Sigmoid colon (tissue), 4 donors: Measurements from ENCODE around the gene CSTPP1.

ENCODE experiments used
- EP300 ChIP-seq, 4 donors: sonication (generic); formaldehyde crosslinking; IDR thresholded peaks; one replicate each; pipeline ENCODE4 v1.6.1; 2017; ENCODE audit warnings: antibody characterized with exemption in 4 of 4
- POLR2A ChIP-seq, 2 donors: fragments of 450-650 bp; IDR thresholded peaks; one replicate each; pipeline ENCODE4 v1.6.1; 2016; ENCODE audit warnings: antibody characterized with exemption in 2 of 2, mild to moderate bottlenecking in 2 of 2, moderate library complexity in 2 of 2
- POLR2AphosphoS5 ChIP-seq, 4 donors: sonication (generic); formaldehyde crosslinking; IDR thresholded peaks; one replicate each; pipeline ENCODE4 v1.6.1; 2017; ENCODE audit warnings: antibody characterized with exemption in 4 of 4
- TF ChIP-seq, protein P1 (sequence below), 4 experiments: fragments of 450-650 bp in 3 of 4; fragments of 200-600 bp in 1 of 4; IDR thresholded peaks; one replicate each; pipeline ENCODE4 v1.5.1; 2016 to 2019; ENCODE audit warnings: antibody characterized with exemption in 4 of 4, mild to moderate bottlenecking in 3 of 4, moderate library complexity in 2 of 4

DNA sequence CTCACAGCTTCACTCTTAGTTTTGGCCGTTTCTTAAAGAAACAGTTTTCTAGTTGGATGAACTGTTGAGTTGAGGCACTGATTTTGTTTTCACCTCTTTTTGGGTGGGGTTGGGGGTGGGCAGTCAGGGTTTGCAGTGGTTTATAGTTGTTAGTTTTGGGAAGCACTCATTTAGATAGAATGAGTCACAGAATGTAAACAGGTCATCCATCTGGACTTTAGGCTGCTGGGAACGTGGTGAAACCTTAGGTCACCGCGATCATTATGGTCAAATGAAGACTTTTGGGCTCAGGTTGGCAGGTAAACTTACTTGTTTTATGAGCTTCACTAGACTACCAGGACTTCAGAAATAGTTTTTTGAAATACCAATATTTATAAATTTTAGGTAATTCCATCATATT is 48.4 kb downstream of the CSTPP1 start:
- TF ChIP-seq POLR2A (IDR thresholded peaks at IDR 0.05) (no peak), POLR2AphosphoS5 (IDR thresholded peaks at IDR 0.05) (no peak), EP300 (IDR thresholded peaks at IDR 0.05) (no peak)
- TF ChIP-seq, protein P1, sequence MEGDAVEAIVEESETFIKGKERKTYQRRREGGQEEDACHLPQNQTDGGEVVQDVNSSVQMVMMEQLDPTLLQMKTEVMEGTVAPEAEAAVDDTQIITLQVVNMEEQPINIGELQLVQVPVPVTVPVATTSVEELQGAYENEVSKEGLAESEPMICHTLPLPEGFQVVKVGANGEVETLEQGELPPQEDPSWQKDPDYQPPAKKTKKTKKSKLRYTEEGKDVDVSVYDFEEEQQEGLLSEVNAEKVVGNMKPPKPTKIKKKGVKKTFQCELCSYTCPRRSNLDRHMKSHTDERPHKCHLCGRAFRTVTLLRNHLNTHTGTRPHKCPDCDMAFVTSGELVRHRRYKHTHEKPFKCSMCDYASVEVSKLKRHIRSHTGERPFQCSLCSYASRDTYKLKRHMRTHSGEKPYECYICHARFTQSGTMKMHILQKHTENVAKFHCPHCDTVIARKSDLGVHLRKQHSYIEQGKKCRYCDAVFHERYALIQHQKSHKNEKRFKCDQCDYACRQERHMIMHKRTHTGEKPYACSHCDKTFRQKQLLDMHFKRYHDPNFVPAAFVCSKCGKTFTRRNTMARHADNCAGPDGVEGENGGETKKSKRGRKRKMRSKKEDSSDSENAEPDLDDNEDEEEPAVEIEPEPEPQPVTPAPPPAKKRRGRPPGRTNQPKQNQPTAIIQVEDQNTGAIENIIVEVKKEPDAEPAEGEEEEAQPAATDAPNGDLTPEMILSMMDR (IDR thresholded peaks at IDR 0.05), result no peak
